ENCODE measurements around the gene TDRD1.

The TDRD1 gene

GRCh38 chr10:114242235-114242634 is 63.1 kb downstream of the TDRD1 start:
- DNase-seq, result no peak

DNA sequence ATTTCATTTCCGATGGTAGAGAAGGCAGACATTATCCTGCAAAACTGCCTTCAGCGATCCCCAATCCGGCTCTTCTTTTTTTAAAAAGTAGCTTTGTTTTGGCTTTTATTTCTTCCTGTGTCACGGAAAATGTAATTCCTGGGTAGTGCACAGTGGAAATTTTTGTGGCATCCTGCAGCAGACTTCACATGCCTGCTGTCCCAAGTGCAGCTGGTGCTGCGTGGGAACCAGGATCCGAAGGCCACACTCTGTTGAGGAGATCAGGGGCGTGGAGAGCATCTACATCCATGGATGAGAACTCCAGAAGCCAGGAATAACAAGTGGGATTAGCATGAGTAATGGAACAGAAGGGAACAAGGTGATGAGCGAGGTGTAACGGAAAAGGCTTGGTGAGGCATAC is 64.5 kb downstream of the TDRD1 start:
- no peak for DNase-seq

DNA sequence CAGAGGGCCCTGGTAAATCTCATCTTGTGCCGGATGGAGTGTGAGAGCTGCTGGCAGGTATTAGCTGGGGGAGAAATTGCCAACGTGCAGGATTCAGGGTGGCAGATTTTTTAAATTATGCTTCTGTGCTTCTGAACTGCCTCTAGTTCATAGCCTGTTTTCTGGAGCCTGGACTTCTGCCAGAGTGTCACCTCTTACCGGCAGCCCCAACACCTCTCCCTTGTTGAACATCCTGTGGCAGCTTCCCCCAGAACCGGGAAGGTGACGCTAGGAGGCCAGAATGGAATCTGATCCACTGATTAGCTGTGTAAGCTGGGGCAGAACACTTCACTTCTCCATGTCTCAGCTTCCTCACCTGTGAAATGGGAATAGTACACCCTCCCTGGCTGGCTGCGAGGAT is 65.0 kb downstream of the TDRD1 start:
- no peak for DNase-seq

DNA sequence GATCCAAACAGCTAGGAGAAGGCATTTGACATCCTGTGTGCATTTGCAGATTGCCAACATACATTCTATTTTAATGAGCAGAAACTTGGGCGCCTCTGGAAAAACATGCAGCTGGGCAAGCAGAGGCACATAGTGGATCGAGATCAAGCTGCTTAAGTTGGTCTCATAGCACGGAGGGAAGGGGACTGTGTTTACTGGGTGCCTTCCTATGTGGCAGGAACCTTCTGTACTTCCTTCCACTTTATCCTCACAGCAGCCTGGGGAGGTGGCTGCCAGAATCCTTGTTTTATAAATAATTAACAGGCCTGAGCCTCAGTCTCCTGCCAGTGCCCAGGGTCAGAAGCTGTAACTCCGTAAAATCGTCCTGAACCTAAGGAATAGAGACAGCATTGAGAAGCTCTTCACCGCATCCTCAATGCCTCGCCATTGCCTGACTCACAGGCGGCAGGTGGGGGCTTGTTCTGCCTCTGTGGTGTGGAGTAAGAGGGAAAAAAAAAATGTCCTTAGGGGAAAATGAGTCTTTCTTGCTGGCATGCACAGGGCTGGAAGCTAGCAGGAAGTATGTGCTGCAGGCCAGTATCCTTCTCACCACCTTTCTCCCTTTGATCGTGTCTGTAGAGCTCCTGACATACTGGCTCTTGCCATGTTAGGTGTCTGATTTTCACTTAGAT is 66.1 kb downstream of the TDRD1 start:
- no peak for DNase-seq

GRCh38 chr10:114246679-114247305 is 67.6 kb downstream of the TDRD1 start:
- no peak for DNase-seq

DNA sequence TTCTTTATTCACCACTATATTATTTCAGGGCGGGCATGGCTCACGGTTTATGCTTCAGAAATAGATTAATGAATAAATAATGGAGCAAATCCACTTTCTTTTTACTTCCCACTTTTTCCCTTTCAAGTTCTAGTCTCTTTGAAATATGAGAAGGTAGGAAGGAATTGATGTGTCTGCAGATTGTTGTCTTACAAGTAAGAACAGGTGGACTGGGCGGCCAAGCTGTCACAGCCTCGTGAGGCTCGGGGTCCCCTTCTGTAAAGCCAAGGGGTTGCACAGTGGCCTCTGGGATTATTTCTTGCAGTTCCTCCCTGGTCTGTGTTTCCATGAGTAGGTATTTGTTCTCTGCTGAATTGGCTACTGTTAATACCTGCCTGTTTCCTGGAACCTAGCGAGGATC is 71.1 kb downstream of the TDRD1 start:
- no peak for DNase-seq

- DNase-seq, result no peak
Measured at GRCh38 chr10:114250716-114251115, 71.6 kb downstream of the TDRD1 start.

DNA sequence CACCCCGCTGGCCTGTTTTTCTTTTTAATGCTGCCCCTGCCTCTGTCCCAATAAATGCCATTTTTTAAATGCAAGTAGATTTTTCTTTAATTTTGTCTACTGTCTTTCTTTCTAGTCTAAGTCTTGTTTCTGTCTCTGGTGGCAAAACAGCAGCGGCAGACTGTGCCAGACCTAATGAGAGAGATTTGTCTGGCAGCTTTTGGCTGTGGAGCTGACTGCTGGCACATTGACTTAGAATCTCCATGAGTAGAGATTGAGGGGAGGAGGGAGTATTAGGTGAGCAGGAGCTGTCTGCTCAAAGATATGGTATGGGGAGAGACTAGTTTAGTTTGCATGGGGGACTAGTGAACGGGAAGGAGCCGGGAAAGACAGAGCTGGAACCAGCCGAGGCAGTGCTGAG is 72.9 kb downstream of the TDRD1 start:
- DNase-seq, result no peak

DNA sequence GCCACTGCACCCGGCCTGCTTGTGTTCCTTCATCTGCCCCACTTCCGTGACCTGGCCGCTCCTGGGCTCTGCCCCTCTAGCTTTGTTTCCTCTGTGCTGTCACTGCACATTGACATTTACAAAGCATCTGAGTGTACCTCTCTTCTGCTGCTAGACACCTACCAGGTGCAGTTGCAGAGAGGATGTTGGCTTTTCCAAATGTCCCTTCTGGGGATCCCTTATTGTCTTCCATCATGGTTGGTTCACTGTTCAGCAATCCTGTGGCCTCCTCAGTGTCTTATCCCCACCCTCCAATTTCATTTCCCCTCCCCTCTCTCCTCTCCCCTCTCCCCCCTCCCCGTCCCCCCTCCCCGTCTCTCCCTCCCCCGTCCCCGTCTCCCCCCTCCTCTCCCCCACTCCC is 73.7 kb downstream of the TDRD1 start:
- no peak for DNase-seq

- no peak for DNase-seq
Measured at GRCh38 chr10:114255227-114255626, 76.1 kb downstream of the TDRD1 start.

DNA sequence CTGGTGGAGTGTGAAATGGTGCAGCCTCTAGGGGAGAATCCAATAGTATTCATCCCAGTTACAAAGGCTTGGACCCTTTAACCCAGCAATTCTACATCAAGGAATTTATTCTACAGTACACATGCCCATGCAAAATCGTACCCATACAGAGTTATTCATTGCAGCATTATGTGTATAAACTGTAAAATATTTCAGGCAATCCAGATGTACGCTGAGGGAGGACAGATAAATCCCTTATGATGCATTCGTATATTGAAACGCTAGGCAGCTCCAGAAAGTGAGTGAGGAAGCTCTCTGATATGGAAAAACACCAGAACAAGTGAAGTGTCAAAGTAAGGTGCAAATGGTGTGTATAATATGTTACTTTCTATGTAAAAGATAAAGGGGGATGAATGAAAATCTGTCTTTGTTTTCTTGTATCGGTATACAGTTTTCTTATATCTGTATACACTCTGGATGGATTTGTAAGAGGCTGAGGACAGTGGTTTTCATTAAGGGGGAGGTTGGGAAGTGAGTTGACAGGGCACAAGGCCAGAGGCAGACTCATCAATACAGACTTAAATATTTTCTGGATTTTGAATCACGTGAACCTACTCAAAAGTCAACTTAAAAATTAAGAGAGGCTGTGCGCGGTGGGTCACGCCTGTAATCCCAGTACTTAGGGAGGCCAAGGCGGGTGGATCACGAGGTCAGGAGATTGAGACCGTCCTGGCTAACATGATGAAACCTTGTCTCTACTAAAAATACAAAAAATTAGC is 77.0 kb downstream of the TDRD1 start:
- no peak for DNase-seq

- DNase-seq, result no peak
Measured at GRCh38 chr10:114256822-114257221, 77.7 kb downstream of the TDRD1 start.

DNA sequence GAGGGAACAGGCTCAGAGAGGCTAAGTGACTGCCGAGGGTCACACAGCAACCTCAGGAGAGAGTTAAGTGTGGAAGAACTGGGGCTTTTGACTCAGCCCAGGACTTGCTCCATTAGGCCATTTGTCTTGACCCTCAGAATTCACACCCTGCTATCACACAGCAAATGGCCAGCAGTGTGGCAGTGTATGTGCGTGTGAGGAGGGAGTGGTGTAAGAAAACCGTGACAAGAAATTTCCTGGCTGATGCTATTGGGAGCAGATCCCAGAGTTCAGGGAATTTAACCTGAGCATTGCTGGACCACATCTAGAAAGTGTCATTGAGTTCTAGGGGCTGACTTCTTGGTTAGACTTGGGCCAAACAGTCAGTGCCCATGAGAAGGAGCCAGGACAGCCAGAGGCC is 78.3 kb downstream of the TDRD1 start:
- no peak for DNase-seq

DNA sequence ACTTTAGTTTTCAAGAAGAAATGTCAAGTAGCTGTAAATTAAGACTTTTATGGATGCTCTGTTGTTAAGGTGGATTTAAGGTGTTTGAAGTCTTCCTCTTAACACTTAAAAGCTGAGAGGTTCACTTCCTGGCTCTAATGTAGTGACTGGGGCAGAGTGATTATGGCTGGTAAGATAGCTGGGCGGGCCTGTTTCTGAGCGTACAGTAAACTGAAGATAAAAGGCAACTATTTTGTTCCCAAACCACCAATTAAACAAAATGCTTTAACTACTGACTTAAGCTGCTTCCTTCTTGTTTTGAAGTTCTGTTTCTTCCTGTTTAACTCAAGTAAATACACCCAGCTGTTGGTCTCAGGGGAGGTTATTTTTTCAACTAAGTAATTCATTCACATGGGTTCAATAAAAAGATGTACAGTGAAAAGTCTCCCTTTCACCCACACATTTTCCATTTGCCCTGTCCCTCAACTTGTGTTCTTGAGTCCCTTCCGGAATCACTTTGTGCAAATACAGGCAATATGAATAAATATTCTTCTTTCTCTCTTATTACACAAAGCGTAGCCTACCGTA is 79.2 kb downstream of the TDRD1 start:
- DNase-seq, result no peak

DNA sequence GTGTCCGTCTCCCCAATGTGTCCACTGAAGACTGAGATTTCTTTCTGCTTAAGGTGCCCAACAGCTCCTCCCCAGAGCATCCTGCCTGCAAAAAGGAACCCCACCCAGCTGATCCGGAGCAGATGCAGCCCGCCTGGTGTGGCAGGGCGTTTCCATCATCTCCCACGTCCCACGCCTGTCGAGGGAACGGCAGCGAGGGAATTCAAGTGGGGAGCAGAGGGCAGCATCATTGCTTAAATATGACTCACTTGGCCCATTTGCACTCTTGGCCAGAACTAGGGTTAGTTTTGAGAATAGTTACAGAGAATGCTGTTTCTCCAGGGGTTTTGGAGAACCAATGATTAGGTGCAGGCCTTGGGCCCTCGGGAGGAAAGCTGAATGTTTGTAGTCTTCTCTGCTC is 80.7 kb downstream of the TDRD1 start:
- DNase-seq, result no peak

- no peak for DNase-seq
Measured at GRCh38 chr10:114260366-114260765, 81.2 kb downstream of the TDRD1 start.

- no peak for DNase-seq
Measured at GRCh38 chr10:114261076-114261475, 81.9 kb downstream of the TDRD1 start.

DNA sequence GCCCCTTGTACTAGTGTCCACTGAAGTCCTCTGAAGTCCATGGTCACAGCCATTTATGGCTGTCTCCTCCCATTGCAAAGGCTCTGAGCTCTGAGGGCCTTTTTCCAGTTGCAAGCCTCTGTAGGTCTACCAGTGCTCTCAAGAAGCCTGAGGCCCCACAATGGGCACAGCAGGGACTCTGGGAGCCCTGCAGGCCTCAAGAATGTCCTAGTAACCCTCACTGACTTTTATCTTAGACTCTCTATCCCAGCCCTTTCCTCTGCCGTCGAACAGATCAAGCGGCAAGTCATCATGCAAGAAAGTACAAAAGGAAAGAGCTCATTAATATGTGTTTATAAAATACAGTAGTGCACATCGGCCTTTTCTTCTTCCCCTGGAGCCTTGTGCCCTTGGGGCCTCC is 83.3 kb downstream of the TDRD1 start:
- DNase-seq, result no peak

DNA sequence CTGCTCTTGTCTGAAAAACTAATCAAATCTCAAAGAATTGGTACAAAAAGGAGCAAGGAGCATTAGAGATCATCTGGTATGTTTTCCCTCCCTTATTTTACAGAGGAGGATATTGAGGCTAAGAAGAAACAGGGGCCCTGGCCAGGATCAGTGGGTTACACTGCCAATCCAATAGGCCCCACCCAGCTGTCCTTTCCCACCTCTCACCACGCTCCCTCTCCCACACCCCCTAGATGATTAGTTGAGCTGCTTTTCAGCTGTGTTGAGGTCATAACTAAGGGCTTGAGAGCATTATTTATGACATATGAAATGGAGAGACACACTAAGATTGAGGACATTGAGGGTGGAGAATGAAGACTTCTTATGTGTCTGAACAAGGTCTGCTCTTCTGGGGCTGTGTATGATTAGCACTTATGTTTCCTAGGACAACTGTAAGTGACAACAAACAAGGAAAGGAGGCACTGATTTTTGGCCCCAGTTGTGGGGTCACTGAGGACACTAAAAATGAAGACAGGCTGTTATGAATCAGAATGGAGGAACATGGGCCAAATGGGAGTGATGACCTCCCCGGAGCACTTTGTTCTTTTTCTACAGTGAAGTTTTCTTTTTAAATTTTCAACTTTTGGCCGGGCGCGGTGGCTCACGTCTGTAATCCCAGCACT is 86.4 kb downstream of the TDRD1 start:
- DNase-seq, result no peak

DNA sequence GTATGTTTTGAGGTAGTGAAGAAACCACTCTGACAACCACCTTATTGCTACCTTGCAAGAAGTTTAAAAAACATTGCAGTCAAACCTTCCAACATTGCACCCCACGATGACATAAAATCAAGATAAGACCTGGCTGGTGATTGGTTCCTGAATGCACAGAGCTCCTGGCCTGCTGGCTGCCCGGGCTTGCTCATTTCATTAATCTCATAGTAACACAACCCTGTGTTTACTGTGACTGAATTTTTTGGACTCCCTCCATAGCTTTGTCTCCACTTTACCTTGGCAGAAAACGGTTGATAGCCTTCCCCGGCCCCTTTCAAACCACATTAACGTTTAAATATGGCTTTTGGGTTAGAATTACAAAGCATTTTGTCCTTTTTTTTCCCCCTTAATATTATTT is 87.4 kb downstream of the TDRD1 start:
- no peak for DNase-seq

DNA sequence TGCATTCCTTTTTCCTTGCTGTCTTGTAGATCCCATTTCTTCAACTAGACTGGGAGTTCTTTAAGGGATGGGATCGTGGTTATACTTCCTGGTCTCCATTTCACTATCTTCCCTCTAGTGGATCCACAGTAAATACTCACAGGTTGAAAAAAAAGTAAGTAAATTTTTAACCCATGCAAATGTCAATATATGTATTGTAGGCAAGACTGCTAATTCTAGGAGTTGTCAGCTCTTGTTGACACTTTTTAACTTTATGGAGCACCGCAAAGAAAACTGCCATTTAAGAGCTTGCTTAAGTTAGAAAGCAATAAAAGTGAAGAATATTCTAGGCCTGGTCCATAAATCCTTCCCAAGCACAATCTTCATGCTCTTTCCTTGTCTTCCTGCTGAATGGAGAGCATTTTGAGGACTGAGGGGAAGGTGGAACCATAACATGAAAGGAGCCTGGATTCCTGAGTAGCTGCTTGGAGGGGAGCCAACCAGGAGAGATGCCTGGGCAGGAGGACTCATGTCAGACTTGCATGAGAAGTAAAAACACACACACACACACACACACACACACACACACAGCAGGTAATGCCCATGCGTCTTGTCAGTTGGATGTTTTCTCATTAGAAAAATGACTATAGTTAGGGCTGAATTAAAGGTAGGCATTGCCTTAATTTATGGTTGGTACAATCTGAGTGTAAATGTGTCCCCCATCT is 92.1 kb downstream of the TDRD1 start:
- DNase-seq, result no peak

DNA sequence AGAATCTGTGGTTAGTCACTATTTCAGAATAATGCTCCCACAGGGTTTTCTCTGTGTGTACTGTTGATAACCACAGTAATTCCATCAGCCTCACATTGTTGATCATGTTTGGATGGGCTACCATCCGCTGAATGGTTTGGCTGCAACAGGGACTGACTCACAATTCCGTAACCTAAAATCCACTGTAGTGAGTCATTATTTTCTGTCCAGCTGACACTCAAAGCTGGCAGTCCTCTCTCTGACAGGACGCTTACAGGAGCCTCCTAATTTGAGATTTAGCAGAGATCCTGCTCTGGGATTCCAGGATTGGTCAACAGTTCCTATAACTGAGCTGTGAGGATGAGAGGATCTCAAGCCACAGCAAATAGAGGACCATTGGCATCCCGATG is 92.6 kb downstream of the TDRD1 start:
- DNase-seq, result no peak

DNA sequence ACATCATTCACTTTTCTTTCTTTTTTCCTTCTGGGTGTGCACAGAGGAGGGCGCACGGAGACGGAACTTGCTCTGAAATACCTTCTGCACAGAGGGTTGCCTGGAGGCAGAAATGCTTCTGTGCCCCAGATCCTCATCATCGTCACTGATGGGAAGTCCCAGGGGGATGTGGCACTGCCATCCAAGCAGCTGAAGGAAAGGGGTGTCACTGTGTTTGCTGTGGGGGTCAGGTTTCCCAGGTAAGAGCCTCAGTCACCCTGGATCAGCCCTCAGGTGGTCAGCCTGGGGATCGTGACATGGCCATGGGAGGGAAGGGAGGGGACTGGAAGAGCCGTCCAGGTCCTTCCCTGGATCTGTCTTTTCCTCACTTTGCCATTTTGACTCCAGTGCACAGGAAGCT is 93.5 kb downstream of the TDRD1 start:
- no peak for DNase-seq

All from activated effector memory CD4-positive, alpha-beta T cell treated with Interleukin-2 at 50 U/mL for 16 hours (primary cell).